Fibroblast of lung (primary cell): Measurements from ENCODE around the gene ARFRP1. TPM values are rescaled to one million over a fixed set of nuclear protein-coding genes. Genes with fewer than 3 reads are reported as not detected.
"Not testable (repeated sequence)": the region's sequence is repeated elsewhere in the genome, so short reads cannot be mapped to it uniquely, and the experiment has no call there.

ENCODE experiments used
- DNase-seq, 2 donors: peaks; one replicate each; pipeline versions ENCODE4 v3.0.0 to v3.0.0-alpha.2; 2010; ENCODE audit warnings: low read depth in 2 of 2
- H2AFZ ChIP-seq: 2 replicates; pipeline ENCODE4 v1.5.1; 2012; ENCODE audit warnings: low read length, control low read depth, inconsistent platforms
- H3K27ac ChIP-seq: 2 replicates; pipeline ENCODE4 v1.5.1; 2011; ENCODE audit warnings: low read length, control low read depth; ENCODE audit not compliant: insufficient read depth
- H3K27me3 ChIP-seq: 2 replicates; pipeline ENCODE4 v1.5.1; 2011; ENCODE audit warnings: mild to moderate bottlenecking, low read length; ENCODE audit not compliant: control insufficient read depth, insufficient read depth
- H3K36me3 ChIP-seq: 2 replicates; pipeline ENCODE4 v1.5.1; 2011; ENCODE audit warnings: low read length; ENCODE audit not compliant: control insufficient read depth, insufficient read depth
- H3K4me1 ChIP-seq: 2 replicates; pipeline ENCODE4 v1.5.1; 2011; ENCODE audit warnings: low read length; ENCODE audit not compliant: control insufficient read depth, insufficient read depth; ENCODE audit errors: extremely low read depth
- H3K4me2 ChIP-seq: 2 replicates; pipeline ENCODE4 v1.5.1; 2011; ENCODE audit warnings: low read length, control low read depth; ENCODE audit not compliant: insufficient read depth; ENCODE audit errors: extremely low read depth
- H3K4me3 ChIP-seq, 4 experiments: fragments of 200-600 bp in 1 of 4; sonication (generic) in 1 of 4; replicated peaks in 1 of 4; 2 replicates each; pipeline ENCODE4 v1.5.1; 2011 to 2016; ENCODE audit warnings: low read length in 4 of 4, low read depth in 3 of 4, mild to moderate bottlenecking in 3 of 4, control low read depth in 2 of 4, inconsistent platforms in 1 of 4, mixed read lengths in 1 of 4; ENCODE audit not compliant: insufficient read depth in 1 of 4; ENCODE audit errors: control extremely low read depth in 1 of 4
- H3K79me2 ChIP-seq: 2 replicates; pipeline ENCODE4 v1.5.1; 2012; ENCODE audit warnings: mild to moderate bottlenecking, low read length, inconsistent platforms; ENCODE audit not compliant: control insufficient read depth, insufficient read depth
- H3K9ac ChIP-seq: 2 replicates; pipeline ENCODE4 v1.5.1; 2011; ENCODE audit warnings: mild to moderate bottlenecking, low read length, control low read depth; ENCODE audit not compliant: insufficient read depth
- H3K9me3 ChIP-seq: 2 replicates; pipeline ENCODE4 v1.5.1; 2012; ENCODE audit warnings: low read depth, low read length; ENCODE audit not compliant: control insufficient read depth, insufficient read depth
- H4K20me1 ChIP-seq: 2 replicates; pipeline ENCODE4 v1.5.1; 2011; ENCODE audit warnings: low read length; ENCODE audit not compliant: control insufficient read depth, insufficient read depth; ENCODE audit errors: extremely low read depth
- EZH2 ChIP-seq: IDR thresholded peaks from 2 replicates; pipeline ENCODE4 v1.5.1; 2012; ENCODE audit warnings: low read length, control low read depth, mild to moderate bottlenecking; ENCODE audit errors: missing control alignments
- polyA plus RNA-seq, 2 donors: library from polyadenylated mRNA; depleted of rRNA in 1 of 2; stranded (reverse) in 1 of 2; unstranded in 1 of 2; fragments of >200 nt; gene quantifications; 2 replicates each; pipeline ENCODE4 v1.2.1, GENCODE V29; 2011 to 2012; ENCODE audit warnings: missing spikeins in 1 of 2
- total RNA-seq: library from RNA; depleted of rRNA; stranded (reverse); fragments of >200 nt; gene quantifications from 2 replicates; pipeline ENCODE4 v1.2.1, GENCODE V29; 2014
- TF ChIP-seq, protein P1 (sequence below), 2 donors: IDR thresholded peaks in 1 of 2; conservative IDR thresholded peaks in 1 of 2; 1 replicate in 1 of 2; 2 replicates in 1 of 2; pipeline ENCODE4 v1.5.1; 2011 to 2012; ENCODE audit warnings: low read length in 2 of 2, control low read depth in 1 of 2, inconsistent platforms in 1 of 2, low read depth in 1 of 2, mild to moderate bottlenecking in 1 of 2

The ARFRP1 gene
- total and polyA plus RNA-seq, 2 donors (not counting 1 experiment from before 2014, with no cell fraction given): 34.6 to 35.0 TPM

DNA sequence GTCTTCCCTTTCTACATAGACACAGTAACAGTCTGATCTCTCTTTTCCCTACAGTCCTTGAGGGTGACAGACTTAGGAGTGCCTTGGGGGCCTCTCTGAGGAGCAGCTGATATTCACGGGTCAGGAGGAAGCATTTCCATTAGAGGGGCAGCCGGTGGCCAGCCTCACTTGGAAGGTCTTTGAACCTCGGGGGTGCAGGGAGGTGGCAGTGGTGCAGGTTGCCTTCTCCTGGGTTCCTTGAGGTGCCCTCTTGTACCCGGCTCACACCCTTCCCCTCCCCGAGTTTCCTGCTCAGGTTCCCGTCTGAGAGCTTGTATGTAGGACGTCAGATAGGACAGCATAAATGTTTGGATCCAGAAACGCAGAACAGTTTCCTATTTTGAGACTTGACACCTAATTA lies 47.2 kb downstream of the ARFRP1 start:
- no peak for DNase-seq
- Histone ChIP-seq H4K20me1 (no peaks in the 10 kb centered on the region), H2AFZ (no peak overlapping the region), H3K4me3 (no peak overlapping the region), H3K27me3 (no peaks in the 10 kb centered on the region), H3K4me1 (peaks cover 7% of the 10 kb centered on the region), H3K9ac (no peak overlapping the region), H3K27ac (no peak overlapping the region), H3K9me3 (no peaks in the 10 kb centered on the region), H3K4me2 (no peak overlapping the region), H3K36me3 (peaks cover 20% of the 10 kb centered on the region), H3K79me2 (peaks cover 34% of the 10 kb centered on the region)
- TF ChIP-seq, protein P1, sequence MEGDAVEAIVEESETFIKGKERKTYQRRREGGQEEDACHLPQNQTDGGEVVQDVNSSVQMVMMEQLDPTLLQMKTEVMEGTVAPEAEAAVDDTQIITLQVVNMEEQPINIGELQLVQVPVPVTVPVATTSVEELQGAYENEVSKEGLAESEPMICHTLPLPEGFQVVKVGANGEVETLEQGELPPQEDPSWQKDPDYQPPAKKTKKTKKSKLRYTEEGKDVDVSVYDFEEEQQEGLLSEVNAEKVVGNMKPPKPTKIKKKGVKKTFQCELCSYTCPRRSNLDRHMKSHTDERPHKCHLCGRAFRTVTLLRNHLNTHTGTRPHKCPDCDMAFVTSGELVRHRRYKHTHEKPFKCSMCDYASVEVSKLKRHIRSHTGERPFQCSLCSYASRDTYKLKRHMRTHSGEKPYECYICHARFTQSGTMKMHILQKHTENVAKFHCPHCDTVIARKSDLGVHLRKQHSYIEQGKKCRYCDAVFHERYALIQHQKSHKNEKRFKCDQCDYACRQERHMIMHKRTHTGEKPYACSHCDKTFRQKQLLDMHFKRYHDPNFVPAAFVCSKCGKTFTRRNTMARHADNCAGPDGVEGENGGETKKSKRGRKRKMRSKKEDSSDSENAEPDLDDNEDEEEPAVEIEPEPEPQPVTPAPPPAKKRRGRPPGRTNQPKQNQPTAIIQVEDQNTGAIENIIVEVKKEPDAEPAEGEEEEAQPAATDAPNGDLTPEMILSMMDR (conservative IDR thresholded peaks at IDR 0.05 in 1 of 2, IDR thresholded peaks at IDR 0.05 in 1 of 2; ENCODE audit: low read depth in 1 of 2, low read length in 2 of 2): no peak
- no peak for TF ChIP-seq EZH2

DNA sequence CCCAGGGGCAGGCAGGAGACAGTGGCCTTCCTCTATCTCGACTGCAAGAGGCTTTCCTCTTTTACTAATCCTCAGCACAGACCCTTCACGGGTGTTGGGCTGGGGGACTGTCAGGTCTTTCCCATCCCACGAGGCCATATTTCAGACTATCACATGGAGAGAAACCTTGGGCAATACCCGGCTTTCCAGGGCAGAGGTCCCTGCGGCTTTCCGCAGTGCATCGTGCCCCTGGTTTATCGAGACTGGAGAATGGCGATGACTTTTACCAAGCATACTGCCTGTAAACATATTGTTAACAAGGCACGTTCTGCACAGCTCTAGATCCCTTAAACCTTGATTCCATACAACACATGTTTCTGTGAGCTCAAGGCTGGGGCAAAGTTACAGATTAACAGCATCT lies 47.6 kb downstream of the ARFRP1 start:
- H3K9ac ChIP-seq, DNase-seq, H3K9me3 ChIP-seq, H3K27me3 ChIP-seq, H2AFZ ChIP-seq, H3K4me3 ChIP-seq, H3K4me2 ChIP-seq, H3K4me1 ChIP-seq, H3K27ac ChIP-seq, H4K20me1 ChIP-seq: not testable (repeated sequence)
- Histone ChIP-seq H3K79me2 (peaks cover 34% of the 10 kb centered on the region), H3K36me3 (peaks cover 17% of the 10 kb centered on the region)

DNA sequence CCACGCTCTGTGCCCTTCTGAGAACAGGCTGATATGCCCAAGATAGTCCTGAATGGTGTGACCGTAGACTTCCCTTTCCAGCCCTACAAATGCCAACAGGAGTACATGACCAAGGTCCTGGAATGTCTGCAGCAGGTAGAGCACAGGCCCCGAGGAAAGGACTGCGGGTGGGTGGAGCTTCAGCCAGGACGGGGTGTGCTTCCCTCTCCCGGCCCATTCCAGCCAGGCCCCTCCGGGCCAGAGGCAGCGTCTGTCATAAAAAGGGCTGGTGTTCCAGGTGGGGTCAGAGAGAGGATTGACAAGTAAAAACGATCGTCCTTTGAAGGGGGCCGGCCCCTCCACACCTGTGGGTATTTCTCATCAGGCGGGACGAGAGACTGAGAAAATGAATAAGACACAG lies 48.4 kb downstream of the ARFRP1 start:
- H3K36me3 ChIP-seq: peaks cover 15% of the 10 kb centered on the region
- no peaks in the 10 kb centered on the region for H3K9me3 ChIP-seq
- H3K4me3 ChIP-seq: peak overlapping the region; percentile 72 to 75 (median 74)
- peak overlapping the region; percentile 86 for H3K4me2 ChIP-seq
- no peaks in the 10 kb centered on the region for H3K27me3 ChIP-seq
- H2AFZ ChIP-seq: no peak overlapping the region
- no peak for DNase-seq
- H3K4me1 ChIP-seq: peaks cover 7% of the 10 kb centered on the region
- TF ChIP-seq, protein P1 (conservative IDR thresholded peaks at IDR 0.05 in 1 of 2, IDR thresholded peaks at IDR 0.05 in 1 of 2; ENCODE audit: low read depth in 1 of 2, low read length in 2 of 2): no peak
- no peak for TF ChIP-seq EZH2
- H3K27ac ChIP-seq: peak overlapping the region; percentile 83
- H3K79me2 ChIP-seq: peaks cover 31% of the 10 kb centered on the region
- no peaks in the 10 kb centered on the region for H4K20me1 ChIP-seq
- H3K9ac ChIP-seq: peak overlapping the region; percentile 71
